ENCODE data around the gene UGT1A3.

UGT1A3 gene

GRCh38 chr2:233706720-233707119, 22.1 kb upstream of the UGT1A3 start:
- H3K4me3 ChIP-seq (ENCODE audit: low read length), result no peak overlapping the region
- DNase-seq (ENCODE audit: low read depth), result peak; percentile 70
- no peak for TF ChIP-seq CTCF (IDR thresholded peaks at IDR 0.05; ENCODE audit: insufficient read depth, low read depth, low read length, missing control alignments)

- TF ChIP-seq CTCF (IDR thresholded peaks at IDR 0.05; ENCODE audit: insufficient read depth, low read depth, low read length, missing control alignments), result no peak
- peak; percentile 54 for DNase-seq (ENCODE audit: low read depth)
- no peak overlapping the region for H3K4me3 ChIP-seq (ENCODE audit: low read length)
Observed at GRCh38 chr2:233707940-233708644, 20.8 kb upstream of the UGT1A3 start.

DNA sequence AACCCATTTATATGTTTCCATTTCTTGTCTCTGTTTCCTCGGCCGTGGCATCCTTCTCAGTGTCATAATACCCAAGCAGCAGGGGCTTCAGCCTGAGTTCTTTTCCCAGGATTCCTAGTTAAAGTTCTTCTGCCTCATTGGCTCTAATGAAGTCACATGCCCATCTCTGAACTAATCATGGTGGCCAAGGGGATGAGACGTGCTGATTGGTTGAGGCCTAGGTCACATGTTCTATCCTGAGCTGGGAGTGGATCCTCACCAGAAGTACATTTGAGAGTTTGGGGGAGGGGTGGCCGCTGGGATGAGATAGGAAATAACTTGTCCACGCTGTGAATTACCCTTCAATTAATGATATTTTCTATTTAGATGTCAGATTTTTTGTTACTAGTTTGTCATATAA, 19.9 kb upstream of the UGT1A3 start:
- DNase-seq (ENCODE audit: low read depth), result no peak
- no peak overlapping the region for H3K4me3 ChIP-seq (ENCODE audit: low read length)

DNA sequence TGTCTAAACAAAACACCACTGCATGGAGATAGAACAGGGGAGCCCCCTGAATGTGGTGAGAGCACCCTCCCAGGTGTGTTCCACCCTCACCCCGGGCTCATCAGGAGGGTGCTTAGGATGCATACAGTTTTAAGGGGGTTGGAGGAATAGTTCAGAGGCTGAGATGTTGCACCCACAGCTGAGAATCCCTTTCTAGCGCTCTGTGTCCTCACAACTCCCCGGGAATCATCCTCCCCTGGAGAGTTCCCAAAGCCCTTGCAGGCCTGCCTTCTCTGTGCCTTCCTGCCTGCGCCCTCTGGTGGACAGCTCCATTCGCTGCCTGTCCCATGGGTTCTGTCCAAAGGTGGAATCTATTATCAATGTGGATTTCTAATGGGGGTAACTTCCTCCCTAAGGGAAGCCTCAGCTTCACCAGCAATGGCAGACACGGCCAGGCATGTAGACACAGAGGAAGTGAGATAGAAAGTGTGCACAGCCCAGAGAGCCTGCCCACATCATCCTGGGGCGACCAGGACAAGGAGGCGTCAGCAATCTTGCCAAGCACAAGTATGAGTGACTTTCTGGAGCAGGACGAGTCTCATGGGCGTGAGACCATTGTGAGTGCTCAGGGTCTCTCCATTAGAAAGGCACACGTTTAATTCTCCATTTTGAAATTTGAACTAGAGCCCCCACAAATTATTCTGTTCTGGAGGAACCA, 17.4 kb upstream of the UGT1A3 start:
- DNase-seq (ENCODE audit: low read depth), result peak; percentile 78
- peak; percentile 96 for TF ChIP-seq CTCF (IDR thresholded peaks at IDR 0.05; ENCODE audit: insufficient read depth, low read depth, low read length, missing control alignments)
- no peak overlapping the region for H3K4me3 ChIP-seq (ENCODE audit: low read length)

More for the DNA sequence above, 19.9 kb upstream of the UGT1A3 start:
- TF ChIP-seq CTCF (IDR thresholded peaks at IDR 0.05; ENCODE audit: insufficient read depth, low read depth, low read length, missing control alignments), result no peak

GRCh38 chr2:233712611-233713261, 16.1 kb upstream of the UGT1A3 start, which contains the start of gene UGT1A5:
Gene UGT1A5 (plus strand): TSS chr2:233712907. CDS start chr2:233712992, 85 bp downstream.
- no peak within 1 kb of the TSS for H3K4me3 ChIP-seq (ENCODE audit: low read length)
- no peak for DNase-seq (ENCODE audit: low read depth)
- TF ChIP-seq CTCF (IDR thresholded peaks at IDR 0.05; ENCODE audit: insufficient read depth, low read depth, low read length, missing control alignments), result no peak

- TF ChIP-seq CTCF (IDR thresholded peaks at IDR 0.05; ENCODE audit: insufficient read depth, low read depth, low read length, missing control alignments), result no peak
- no peak overlapping the region for H3K4me3 ChIP-seq (ENCODE audit: low read length)
- DNase-seq (ENCODE audit: low read depth), result no peak
Observed at GRCh38 chr2:233713262-233713615, 15.6 kb upstream of the UGT1A3 start.
